SK-N-MC (cell line): ENCODE measurements around the gene MAGI1.

ENCODE experiments used
- DNase-seq: peaks from one replicate; pipeline ENCODE4 v3.0.0-alpha.2; 2011; ENCODE audit warnings: low read depth, low spot score
- H3K27ac ChIP-seq: fragments of 200-600 bp; sonication (generic); 2 replicates; pipeline ENCODE4 v1.5.1; 2016; ENCODE audit warnings: mixed run types
- H3K36me3 ChIP-seq: fragments of 200-600 bp; sonication (generic); 2 replicates; pipeline ENCODE4 v1.6.1; 2017; ENCODE audit warnings: antibody characterized with exemption, low read length, mixed read lengths; ENCODE audit not compliant: insufficient read depth
- H3K4me3 ChIP-seq: fragments of 200-600 bp; sonication (generic); 2 replicates; pipeline ENCODE4 v1.5.1; 2016
- H3K9ac ChIP-seq: fragments of 200-600 bp; sonication (generic); 2 replicates; pipeline ENCODE4 v1.8.0; 2017; ENCODE audit warnings: mixed run types, mixed read lengths; ENCODE audit not compliant: insufficient read length
- H3K9me3 ChIP-seq: fragments of 200-600 bp; sonication (generic); 2 replicates; pipeline ENCODE4 v1.6.1; 2017; ENCODE audit warnings: low read depth, mild to moderate bottlenecking, antibody characterized with exemption, low read length, moderate library complexity, mixed read lengths
- EZH2 ChIP-seq: fragments of 200-600 bp; sonication (generic); IDR thresholded peaks from one replicate; pipeline ENCODE4 v1.6.1; 2017; ENCODE audit warnings: antibody characterized with exemption
- FOXP2 ChIP-seq: optimal IDR thresholded peaks from 2 replicates; pipeline ENCODE3; 2011; ENCODE audit warnings: mild to moderate bottlenecking, moderate library complexity; ENCODE audit not compliant: insufficient read depth; ENCODE audit errors: extremely low read length, control extremely low read depth
- POLR2AphosphoS5 ChIP-seq: IDR thresholded peaks from 2 replicates; pipeline ENCODE4 v1.6.1; 2012; ENCODE audit warnings: mild to moderate bottlenecking, low read depth, low read length, borderline replicate concordance

Gene MAGI1

GRCh38 chr3:65493371-65493882, 545.3 kb downstream of the MAGI1 start:
- no peak overlapping the region for H3K9ac ChIP-seq
- TF ChIP-seq FOXP2 (no peak), EZH2 (no peak), POLR2AphosphoS5 (no peak)
- no peaks in the 10 kb centered on the region for H3K36me3 ChIP-seq
- no peaks in the 10 kb centered on the region for H3K9me3 ChIP-seq
- no peak overlapping the region for H3K27ac ChIP-seq
- H3K4me3 ChIP-seq = no peak overlapping the region
- DNase-seq = no peak

DNA sequence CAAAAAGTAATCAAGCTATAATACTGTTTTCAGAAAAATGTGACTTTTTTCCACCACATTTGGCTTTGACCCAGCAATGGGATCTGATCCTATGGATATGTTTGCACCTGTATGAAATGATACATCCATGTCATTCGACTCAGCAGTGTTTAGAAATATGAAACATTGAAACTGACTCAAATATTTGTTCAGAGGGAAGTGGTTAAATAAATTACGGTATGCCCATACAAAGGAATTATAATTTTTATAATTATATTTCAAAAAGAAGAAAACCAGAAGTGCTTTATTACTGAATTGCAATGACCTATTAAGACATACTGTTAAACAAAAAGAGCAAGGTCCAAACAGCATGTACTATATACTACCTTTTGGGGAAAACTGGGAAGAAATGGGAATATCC, 546.5 kb downstream of the MAGI1 start:
- TF ChIP-seq FOXP2 = no peak
- no peak for TF ChIP-seq POLR2AphosphoS5
- no peak for TF ChIP-seq EZH2
- no peaks in the 10 kb centered on the region for H3K9me3 ChIP-seq
- no peak overlapping the region for H3K27ac ChIP-seq
- H3K36me3 ChIP-seq = no peaks in the 10 kb centered on the region
- H3K9ac ChIP-seq = no peak overlapping the region
- DNase-seq = no peak
- no peak overlapping the region for H3K4me3 ChIP-seq

DNA sequence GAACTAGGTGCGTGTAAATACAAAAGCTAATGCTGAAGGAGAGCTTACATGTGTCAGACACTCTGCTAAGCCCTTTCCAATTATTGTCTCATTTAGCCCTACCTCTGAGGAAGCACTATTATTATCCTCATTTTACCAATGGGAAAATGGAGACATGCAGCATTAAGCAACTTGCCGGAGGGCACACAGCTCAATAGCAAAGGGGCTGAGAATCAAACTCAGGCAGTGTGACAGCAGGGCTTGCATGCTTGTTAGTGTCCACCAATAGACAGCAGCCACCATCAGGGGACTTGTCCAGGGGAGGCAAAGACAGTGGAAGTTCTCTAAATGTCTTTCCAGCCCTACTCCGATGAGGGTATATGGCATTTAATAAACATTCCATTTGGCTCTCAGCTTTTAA, 548.6 kb downstream of the MAGI1 start:
- H3K27ac ChIP-seq = no peak overlapping the region
- TF ChIP-seq FOXP2 (no peak), POLR2AphosphoS5 (no peak), EZH2 (no peak)
- no peaks in the 10 kb centered on the region for H3K36me3 ChIP-seq
- no peaks in the 10 kb centered on the region for H3K9me3 ChIP-seq
- DNase-seq = no peak
- H3K4me3 ChIP-seq = no peak overlapping the region
- no peak overlapping the region for H3K9ac ChIP-seq

- no peak overlapping the region for H3K4me3 ChIP-seq
- no peak overlapping the region for H3K27ac ChIP-seq
- H3K9ac ChIP-seq = no peak overlapping the region
- H3K36me3 ChIP-seq = no peaks in the 10 kb centered on the region
- no peaks in the 10 kb centered on the region for H3K9me3 ChIP-seq
- no peak for DNase-seq
- TF ChIP-seq POLR2AphosphoS5 (no peak), FOXP2 (no peak), EZH2 (no peak)
Observed at GRCh38 chr3:65489253-65489652, 549.5 kb downstream of the MAGI1 start.

DNA sequence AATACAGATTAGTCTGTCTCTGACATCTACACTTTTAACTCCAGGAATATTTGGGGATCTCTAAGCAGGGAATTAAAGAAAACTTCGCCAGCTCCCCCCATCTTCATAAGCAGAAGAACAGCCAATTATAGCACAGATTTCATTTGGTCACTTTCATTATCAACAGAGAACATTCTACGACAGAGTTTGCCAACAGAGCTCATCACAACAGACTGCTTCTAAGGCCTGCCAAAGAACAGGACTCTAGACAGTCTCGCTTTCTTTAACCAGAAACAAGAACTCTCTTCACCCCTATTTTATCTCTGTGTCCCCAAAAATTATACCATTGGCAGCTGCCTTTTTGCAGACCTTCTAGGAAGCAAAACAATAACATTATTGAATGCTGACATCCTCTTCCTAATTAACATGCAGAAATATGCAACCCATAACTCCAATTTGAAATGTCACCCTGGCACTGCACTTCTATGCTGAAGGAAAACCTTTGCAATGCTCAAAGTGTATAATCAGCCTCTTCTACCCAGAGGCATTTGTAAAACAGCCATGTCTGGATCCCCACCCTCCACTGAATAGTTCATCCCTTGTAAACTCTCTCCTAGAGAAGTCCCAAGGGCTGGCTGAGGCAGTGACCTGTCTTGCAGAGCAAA, 552.8 kb downstream of the MAGI1 start:
- H3K36me3 ChIP-seq = no peaks in the 10 kb centered on the region
- no peak overlapping the region for H3K9ac ChIP-seq
- TF ChIP-seq FOXP2 (no peak), EZH2 (no peak), POLR2AphosphoS5 (no peak)
- no peak for DNase-seq
- H3K4me3 ChIP-seq = no peak overlapping the region
- no peak overlapping the region for H3K27ac ChIP-seq
- H3K9me3 ChIP-seq = no peaks in the 10 kb centered on the region

DNA sequence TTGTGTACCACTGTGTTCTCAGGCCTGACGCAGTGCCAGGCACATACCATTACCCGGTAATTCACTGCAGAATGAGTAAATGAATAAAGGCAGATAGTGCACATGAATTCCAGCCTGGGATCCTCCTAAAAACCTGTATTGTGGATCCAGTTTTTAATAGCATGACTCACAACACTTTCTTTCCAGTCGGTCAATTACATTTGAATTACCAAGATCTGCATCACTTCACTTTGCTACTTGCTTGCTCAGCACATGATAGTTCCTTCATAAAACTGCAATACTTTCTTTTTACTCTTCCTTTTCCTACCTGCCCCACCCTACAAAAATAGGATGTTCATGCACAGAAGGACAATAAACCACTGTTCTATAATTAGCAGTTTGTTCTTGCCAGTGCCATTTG, 553.8 kb downstream of the MAGI1 start:
- H3K9me3 ChIP-seq = no peaks in the 10 kb centered on the region
- H3K36me3 ChIP-seq = no peaks in the 10 kb centered on the region
- DNase-seq = no peak
- TF ChIP-seq POLR2AphosphoS5 (no peak), EZH2 (no peak), FOXP2 (no peak)
- no peak overlapping the region for H3K4me3 ChIP-seq
- H3K27ac ChIP-seq = no peak overlapping the region
- no peak overlapping the region for H3K9ac ChIP-seq

DNA sequence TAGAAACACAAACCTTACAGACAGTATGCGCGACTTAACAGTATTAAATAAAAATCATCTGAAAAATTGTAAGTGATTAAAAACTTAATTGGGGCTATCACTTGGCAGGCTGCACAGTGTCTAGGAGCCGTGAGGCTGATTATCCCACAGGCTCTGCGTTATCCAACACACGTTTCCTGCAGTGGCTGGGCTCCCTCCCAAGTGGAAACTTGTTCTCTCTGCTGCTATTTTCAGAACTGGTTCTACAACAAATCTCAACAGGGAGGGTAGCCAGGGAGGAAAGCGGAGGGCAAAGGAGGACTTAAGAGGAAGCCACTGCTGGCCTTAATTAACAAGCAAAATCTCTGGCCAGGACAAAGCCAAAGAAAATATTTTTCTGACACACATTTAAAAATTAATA, 555.2 kb downstream of the MAGI1 start:
- TF ChIP-seq FOXP2 = no peak
- TF ChIP-seq EZH2 = no peak
- no peak for TF ChIP-seq POLR2AphosphoS5
- Histone ChIP-seq H3K27ac (no peak overlapping the region), H3K9me3 (no peaks in the 10 kb centered on the region), H3K9ac (no peak overlapping the region), H3K36me3 (no peaks in the 10 kb centered on the region), H3K4me3 (no peak overlapping the region)
- DNase-seq = no peak

DNA sequence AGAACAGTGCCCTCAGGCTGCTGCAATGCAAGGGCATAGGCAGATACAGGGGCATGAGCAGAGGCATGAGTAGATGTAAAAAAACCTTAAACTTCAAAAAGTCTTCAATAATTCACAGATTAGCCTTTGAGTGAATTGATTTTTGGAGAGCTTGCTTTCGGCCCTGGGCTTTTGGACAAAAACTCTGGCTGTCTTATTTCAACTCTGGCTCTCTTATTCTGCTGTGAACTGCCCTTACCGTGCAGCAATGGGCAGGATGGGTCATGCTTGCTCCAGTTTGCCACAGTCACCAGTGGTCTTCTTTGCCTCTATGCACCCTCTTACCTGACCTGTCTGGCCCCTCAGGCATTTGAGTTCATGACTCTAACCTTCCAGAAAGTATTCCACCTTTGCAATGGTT, 555.7 kb downstream of the MAGI1 start:
- Histone ChIP-seq H3K9ac (no peak overlapping the region), H3K36me3 (no peaks in the 10 kb centered on the region), H3K27ac (no peak overlapping the region), H3K4me3 (no peak overlapping the region), H3K9me3 (no peaks in the 10 kb centered on the region)
- TF ChIP-seq POLR2AphosphoS5 (no peak), FOXP2 (no peak), EZH2 (no peak)
- no peak for DNase-seq

- DNase-seq = no peak
- Histone ChIP-seq H3K9ac (no peak overlapping the region), H3K4me3 (no peak overlapping the region), H3K27ac (no peak overlapping the region), H3K9me3 (no peaks in the 10 kb centered on the region), H3K36me3 (no peaks in the 10 kb centered on the region)
- TF ChIP-seq POLR2AphosphoS5 = no peak
- no peak for TF ChIP-seq FOXP2
- no peak for TF ChIP-seq EZH2
Observed at GRCh38 chr3:65481085-65481484, 557.6 kb downstream of the MAGI1 start.
